Measurements from ENCODE around the gene CADM4.

CADM4 gene

DNA sequence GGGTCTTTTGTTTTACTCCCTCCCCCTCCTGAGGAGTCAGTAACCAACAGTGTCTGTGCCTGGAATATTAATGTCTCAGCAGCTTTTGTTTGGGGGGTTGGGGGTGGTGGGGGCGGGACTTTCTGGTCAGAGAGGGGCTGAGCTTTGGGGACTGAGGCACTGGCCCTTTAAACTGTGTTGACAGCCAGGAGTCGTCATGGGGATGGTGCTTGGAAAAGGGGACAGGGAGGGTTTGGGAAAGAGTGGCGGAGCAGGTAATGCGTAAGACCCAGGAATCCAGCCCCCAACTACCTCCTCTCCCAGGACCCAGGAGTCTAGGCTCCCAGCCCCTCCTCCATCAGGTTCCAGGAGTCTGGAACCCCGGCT lies 5.2 kb downstream of the CADM4 start:
- H3F3A ChIP-seq (ENCODE audit: control insufficient read depth, insufficient read depth) = no peaks in the 10 kb centered on the region
- TF ChIP-seq CTCF (IDR thresholded peaks at IDR 0.05; ENCODE audit: low read depth, low read length, poor library complexity, severe bottlenecking) (no peak), EZH2phosphoT487 (IDR thresholded peaks at IDR 0.05; ENCODE audit: borderline replicate concordance, low read length) (no peak)
- H3K27me3 ChIP-seq (ENCODE audit: control insufficient read depth, low read length) = peaks cover 31% of the 10 kb centered on the region
- H3K9me3 ChIP-seq (ENCODE audit: control insufficient read depth, insufficient read depth, low read length) = no peaks in the 10 kb centered on the region
- H3K9me2 ChIP-seq (replicated peaks; ENCODE audit: control insufficient read depth, low read length) = no peaks in the 10 kb centered on the region
- no peak overlapping the region for H3K27ac ChIP-seq (ENCODE audit: low read depth, low read length)
- H4K20me1 ChIP-seq (ENCODE audit: control insufficient read depth, insufficient read depth, low read depth, low read length) = peaks cover 6% of the 10 kb centered on the region; the same call in 1 of the 2 replicates
- H3K4me1 ChIP-seq (ENCODE audit: control insufficient read depth, low read length) = peaks cover 20% of the 10 kb centered on the region
- H3K79me2 ChIP-seq (ENCODE audit: control insufficient read depth, low read length) = no peaks in the 10 kb centered on the region
- H3K36me3 ChIP-seq (ENCODE audit: control insufficient read depth, low read length) = no peaks in the 10 kb centered on the region
- no peak overlapping the region for H3K4me3 ChIP-seq (ENCODE audit: low read length)
- H3K4me2 ChIP-seq (ENCODE audit: low read length) = no peak overlapping the region

- no peaks in the 10 kb centered on the region for H3F3A ChIP-seq (ENCODE audit: control insufficient read depth, insufficient read depth)
- peaks cover 6% of the 10 kb centered on the region; the same call in 1 of the 2 replicates for H4K20me1 ChIP-seq (ENCODE audit: control insufficient read depth, insufficient read depth, low read depth, low read length)
- H3K4me3 ChIP-seq (ENCODE audit: low read length) = no peak overlapping the region
- peaks cover 29% of the 10 kb centered on the region for H3K27me3 ChIP-seq (ENCODE audit: control insufficient read depth, low read length)
- H3K27ac ChIP-seq (ENCODE audit: low read depth, low read length) = no peak overlapping the region
- no peaks in the 10 kb centered on the region for H3K9me3 ChIP-seq (ENCODE audit: control insufficient read depth, insufficient read depth, low read length)
- no peaks in the 10 kb centered on the region for H3K79me2 ChIP-seq (ENCODE audit: control insufficient read depth, low read length)
- peaks cover 17% of the 10 kb centered on the region for H3K4me1 ChIP-seq (ENCODE audit: control insufficient read depth, low read length)
- TF ChIP-seq EZH2phosphoT487 (IDR thresholded peaks at IDR 0.05; ENCODE audit: borderline replicate concordance, low read length) (no peak), CTCF (IDR thresholded peaks at IDR 0.05; ENCODE audit: low read depth, low read length, poor library complexity, severe bottlenecking) (no peak)
- no peak overlapping the region for H3K4me2 ChIP-seq (ENCODE audit: low read length)
- no peaks in the 10 kb centered on the region for H3K36me3 ChIP-seq (ENCODE audit: control insufficient read depth, low read length)
- H3K9me2 ChIP-seq (replicated peaks; ENCODE audit: control insufficient read depth, low read length) = no peaks in the 10 kb centered on the region
These were observed 5.6 kb downstream of the CADM4 start for GRCh38 chr19:43634068-43634467.

DNA sequence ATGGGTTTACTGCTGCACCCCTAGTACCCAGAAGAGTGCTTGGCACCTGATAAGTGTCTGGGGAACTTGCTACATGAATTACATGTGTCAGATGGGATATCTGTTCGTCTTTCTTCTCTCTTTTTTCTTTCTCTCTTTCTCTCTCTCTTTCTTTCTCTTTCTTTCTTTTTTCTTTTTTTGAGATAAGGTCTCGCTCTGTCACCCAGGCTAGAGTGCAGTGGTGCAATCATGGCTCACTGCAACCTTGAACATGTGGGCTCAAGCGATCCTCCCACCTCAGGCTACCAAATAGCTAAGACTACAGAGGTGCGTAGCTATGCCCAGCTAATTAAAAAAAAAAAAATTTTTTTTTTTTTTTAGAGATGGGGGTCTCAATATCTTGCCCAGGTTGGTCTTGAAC lies 6.1 kb downstream of the CADM4 start:
- peaks cover 12% of the 10 kb centered on the region for H3K4me1 ChIP-seq (ENCODE audit: control insufficient read depth, low read length)
- no peak overlapping the region for H3K4me2 ChIP-seq (ENCODE audit: low read length)
- H4K20me1 ChIP-seq (ENCODE audit: control insufficient read depth, insufficient read depth, low read depth, low read length) = peaks cover under 1% of the 10 kb centered on the region; the same call in 1 of the 2 replicates
- no peaks in the 10 kb centered on the region for H3K9me3 ChIP-seq (ENCODE audit: control insufficient read depth, insufficient read depth, low read length)
- TF ChIP-seq EZH2phosphoT487 (IDR thresholded peaks at IDR 0.05; ENCODE audit: borderline replicate concordance, low read length) = no peak
- no peak for TF ChIP-seq CTCF (IDR thresholded peaks at IDR 0.05; ENCODE audit: low read depth, low read length, poor library complexity, severe bottlenecking)
- H3K27me3 ChIP-seq (ENCODE audit: control insufficient read depth, low read length) = peaks cover 23% of the 10 kb centered on the region
- H3K79me2 ChIP-seq (ENCODE audit: control insufficient read depth, low read length) = no peaks in the 10 kb centered on the region
- H3K36me3 ChIP-seq (ENCODE audit: control insufficient read depth, low read length) = no peaks in the 10 kb centered on the region
- no peaks in the 10 kb centered on the region for H3K9me2 ChIP-seq (replicated peaks; ENCODE audit: control insufficient read depth, low read length)
- no peak overlapping the region for H3K27ac ChIP-seq (ENCODE audit: low read depth, low read length)
- no peak overlapping the region for H3K4me3 ChIP-seq (ENCODE audit: low read length)
- H3F3A ChIP-seq (ENCODE audit: control insufficient read depth, insufficient read depth) = no peaks in the 10 kb centered on the region

- H4K20me1 ChIP-seq (ENCODE audit: control insufficient read depth, insufficient read depth, low read depth, low read length) = no peaks in the 10 kb centered on the region
- no peaks in the 10 kb centered on the region for H3K9me2 ChIP-seq (replicated peaks; ENCODE audit: control insufficient read depth, low read length)
- no peaks in the 10 kb centered on the region for H3K36me3 ChIP-seq (ENCODE audit: control insufficient read depth, low read length)
- H3K4me2 ChIP-seq (ENCODE audit: low read length) = no peak overlapping the region
- H3K27ac ChIP-seq (ENCODE audit: low read depth, low read length) = no peak overlapping the region
- no peak overlapping the region for H3K4me3 ChIP-seq (ENCODE audit: low read length)
- TF ChIP-seq CTCF (IDR thresholded peaks at IDR 0.05; ENCODE audit: low read depth, low read length, poor library complexity, severe bottlenecking) (no peak), EZH2phosphoT487 (IDR thresholded peaks at IDR 0.05; ENCODE audit: borderline replicate concordance, low read length) (no peak)
- no peaks in the 10 kb centered on the region for H3K79me2 ChIP-seq (ENCODE audit: control insufficient read depth, low read length)
- H3F3A ChIP-seq (ENCODE audit: control insufficient read depth, insufficient read depth) = no peaks in the 10 kb centered on the region
- H3K27me3 ChIP-seq (ENCODE audit: control insufficient read depth, low read length) = peaks cover 6% of the 10 kb centered on the region
- peaks cover 12% of the 10 kb centered on the region for H3K4me1 ChIP-seq (ENCODE audit: control insufficient read depth, low read length)
- H3K9me3 ChIP-seq (ENCODE audit: control insufficient read depth, insufficient read depth, low read length) = no peaks in the 10 kb centered on the region
These were observed 8.2 kb downstream of the CADM4 start for GRCh38 chr19:43631491-43631890.
